Astrocyte of the hippocampus (primary cell): Measurements from ENCODE around the gene ATP5PO.
A peak's percentile ranks its signal among the peaks of the same experiment; 100 is the strongest.

Experiments used
- DNase-seq: peaks from one replicate; pipeline ENCODE4 v3.0.0; 2011; ENCODE audit warnings: low read depth, low spot score

ATP5PO gene

GRCh38 chr21:33899199-33899598 is 16.4 kb downstream of the ATP5PO start:
- peak; percentile 63 for DNase-seq

GRCh38 chr21:33898586-33898985 is 17.0 kb downstream of the ATP5PO start:
- peak; percentile 86 for DNase-seq

- no peak for DNase-seq
Measured at GRCh38 chr21:33897739-33898138, 17.9 kb downstream of the ATP5PO start.

GRCh38 chr21:33897098-33897497 is 18.5 kb downstream of the ATP5PO start:
- no peak for DNase-seq

- DNase-seq: no peak
Measured at GRCh38 chr21:33896691-33897090, 18.9 kb downstream of the ATP5PO start.

GRCh38 chr21:33895356-33895755 is 20.2 kb downstream of the ATP5PO start:
- no peak for DNase-seq

GRCh38 chr21:33894736-33895288 is 20.8 kb downstream of the ATP5PO start:
- DNase-seq: peak; percentile 94

- peak; percentile 71 for DNase-seq
Measured at GRCh38 chr21:33893917-33894316, 21.7 kb downstream of the ATP5PO start.

GRCh38 chr21:33892853-33893252 is 22.8 kb downstream of the ATP5PO start:
- DNase-seq: no peak

- no peak for DNase-seq
Measured at GRCh38 chr21:33890187-33890586, 25.4 kb downstream of the ATP5PO start.

GRCh38 chr21:33886321-33886720 is 29.3 kb downstream of the ATP5PO start:
- DNase-seq: no peak

- no peak for DNase-seq
Measured at GRCh38 chr21:33885172-33885514, 30.5 kb downstream of the ATP5PO start.

GRCh38 chr21:33884376-33885171 is 31.0 kb downstream of the ATP5PO start:
- peak; percentile 82 for DNase-seq

GRCh38 chr21:33883118-33883517 is 32.5 kb downstream of the ATP5PO start:
- no peak for DNase-seq

GRCh38 chr21:33881689-33882440 is 33.7 kb downstream of the ATP5PO start:
- DNase-seq: peak; percentile 46

GRCh38 chr21:33880626-33881025 is 35.0 kb downstream of the ATP5PO start:
- DNase-seq: no peak

GRCh38 chr21:33878824-33879223 is 36.8 kb downstream of the ATP5PO start:
- DNase-seq: no peak

GRCh38 chr21:33875026-33875695 is 40.4 kb downstream of the ATP5PO start:
- no peak for DNase-seq

- no peak for DNase-seq
Measured at GRCh38 chr21:33874161-33874560, 41.4 kb downstream of the ATP5PO start.

GRCh38 chr21:33872881-33873515 is 42.6 kb downstream of the ATP5PO start:
- DNase-seq: no peak

GRCh38 chr21:33871171-33871570 is 44.4 kb downstream of the ATP5PO start:
- no peak for DNase-seq

- no peak for DNase-seq
Measured at GRCh38 chr21:33870768-33871167, 44.8 kb downstream of the ATP5PO start.
